K562 (cell line): ENCODE results near the gene ETS1. TPM values are rescaled to one million over a fixed set of nuclear protein-coding genes. Genes with fewer than 3 reads are reported as not detected.

Source experiments
- CBFB ChIP-seq: sonication (generic); formaldehyde crosslinking; IDR thresholded peaks from 2 replicates; pipeline ENCODE4 v1.4.0; 2020; ENCODE audit warnings: mild to moderate bottlenecking, missing genetic modification reagents
- EP300 ChIP-seq: IDR thresholded peaks from 2 replicates; pipeline ENCODE4 v1.6.1; 2012; ENCODE audit warnings: low read length, improper control_type of control experiment
- ETV1 ChIP-seq: fragments of 450-650 bp; conservative IDR thresholded peaks from 2 replicates; pipeline ENCODE4 v1.6.1; 2016; ENCODE audit warnings: missing genetic modification characterization, control low read depth, low read depth, missing compliant biosample characterization
- FOS ChIP-seq: IDR thresholded peaks from 3 replicates; pipeline ENCODE4 v1.6.1; 2011; ENCODE audit not compliant: insufficient read length; ENCODE audit errors: extremely low read depth
- MBD2 ChIP-seq: sonication (generic); IDR thresholded peaks from 2 replicates; pipeline ENCODE4 v1.6.1; 2016; ENCODE audit warnings: low read depth, borderline replicate concordance
- NCOR1 ChIP-seq: fragments of 450-650 bp; IDR thresholded peaks from 2 replicates; pipeline ENCODE4 v1.6.1; 2016; ENCODE audit warnings: mild to moderate bottlenecking, moderate library complexity
- NR2F6 ChIP-seq: fragments of 450-650 bp; formaldehyde crosslinking; IDR thresholded peaks from 2 replicates; pipeline ENCODE4 v1.4.0; 2020; ENCODE audit warnings: mild to moderate bottlenecking
- PCBP1 ChIP-seq: fragments of 200-400 bp; formaldehyde crosslinking; IDR thresholded peaks from 2 replicates; pipeline ENCODE4 v1.6.1; 2018; ENCODE audit warnings: mild to moderate bottlenecking, low read depth, low read length; ENCODE audit not compliant: poor library complexity, severe bottlenecking
- RAD21 ChIP-seq, 2 experiments: fragments of 250-450 bp in 1 of 2; fragments of 450-650 bp in 1 of 2; sonication (Bioruptor Pico) in 1 of 2; formaldehyde crosslinking in 1 of 2; IDR thresholded peaks in 1 of 2; conservative IDR thresholded peaks in 1 of 2; 2 replicates each; pipeline versions ENCODE4 v1.4.0 to v1.8.0; 2020 to 2022; ENCODE audit warnings: mild to moderate bottlenecking in 2 of 2, moderate library complexity in 1 of 2
- RFX1 ChIP-seq: fragments of 450-650 bp; IDR thresholded peaks from 2 replicates; pipeline ENCODE4 v1.6.1; 2016; ENCODE audit warnings: mild to moderate bottlenecking, moderate library complexity
- SP2 ChIP-seq: IDR thresholded peaks from 2 replicates; pipeline ENCODE4 v1.6.1; 2011; ENCODE audit warnings: mild to moderate bottlenecking, low read depth, low read length, moderate library complexity; ENCODE audit not compliant: poor library complexity, severe bottlenecking; ENCODE audit errors: extremely low read depth
- TEAD1 ChIP-seq, 2 experiments: fragments of 450-650 bp in 1 of 2; sonication (generic) in 1 of 2; formaldehyde crosslinking; IDR thresholded peaks; 2 replicates each; pipeline versions ENCODE4 v1.4.0 to v1.8.0; 2020 to 2022; ENCODE audit warnings: mild to moderate bottlenecking in 2 of 2, missing genetic modification reagents in 1 of 2
- TEAD4 ChIP-seq, 2 experiments: sonication (generic) in 1 of 2; formaldehyde crosslinking in 1 of 2; IDR thresholded peaks; 2 replicates each; pipeline versions ENCODE4 v1.6.1 to v1.8.0; 2012 to 2022; ENCODE audit warnings: borderline replicate concordance in 1 of 2, inconsistent platforms in 1 of 2, low read length in 1 of 2, mild to moderate bottlenecking in 1 of 2, missing genetic modification reagents in 1 of 2
- ZFP36 ChIP-seq: fragments of 150-350 bp; IDR thresholded peaks from 2 replicates; pipeline ENCODE4 v1.6.1; 2018; ENCODE audit warnings: low read length, low read depth; ENCODE audit not compliant: partially characterized antibody
- ZNF75A ChIP-seq: fragments of 450-650 bp; formaldehyde crosslinking; IDR thresholded peaks from 2 replicates; pipeline ENCODE4 v1.4.0; 2020; ENCODE audit warnings: mild to moderate bottlenecking
- ZSCAN32 ChIP-seq: fragments of 450-650 bp; formaldehyde crosslinking; IDR thresholded peaks from 2 replicates; pipeline ENCODE4 v1.4.0; 2020; ENCODE audit warnings: mild to moderate bottlenecking, moderate library complexity
- polyA plus RNA-seq, 8 experiments: library from polyadenylated mRNA; depleted of rRNA in 4 of 8; stranded (reverse) in 5 of 8; unstranded in 3 of 8; fragments of >200 nt; fragmentation: Nextera tagmentation in 2 of 8; fragmentation: Illumina TruSeq in 1 of 8; extraction: Ambion mirVana in 2 of 8; extraction: Trizol in 1 of 8; gene quantifications; 2 replicates each; pipeline versions ENCODE4 v1.2.1 to v1.2.3, GENCODE V29; 2011 to 2014; ENCODE audit warnings: inconsistent platforms in 1 of 8, missing spikeins in 1 of 8
- total RNA-seq, 7 experiments: library from RNA; depleted of rRNA in 6 of 7; stranded (reverse); fragments of >200 nt in 6 of 7; fragmentation: Illumina TruSeq in 2 of 7; extraction: Trizol in 2 of 7; gene quantifications; 2 replicates each; pipeline versions ENCODE4 v1.2.1 to v1.2.3, GENCODE V29; 2011 to 2021; ENCODE audit warnings: low replicate concordance in 1 of 7
- TF ChIP-seq, protein P1 (sequence below): sonication (generic); formaldehyde crosslinking; IDR thresholded peaks from 2 replicates; pipeline ENCODE4 v1.8.0; 2023; ENCODE audit warnings: mild to moderate bottlenecking, missing genetic modification reagents
- TF ChIP-seq, protein P2 (sequence below): fragments of 450-650 bp; formaldehyde crosslinking; IDR thresholded peaks from 2 replicates; pipeline ENCODE4 v1.4.0; 2022; ENCODE audit warnings: mild to moderate bottlenecking, moderate library complexity
- TF ChIP-seq, protein P3 (sequence below), 2 experiments: IDR thresholded peaks; 2 replicates each; pipeline ENCODE4 v1.6.1; 2012; ENCODE audit warnings: improper control_type of control experiment in 2 of 2, low read depth in 2 of 2, low read length in 2 of 2, borderline replicate concordance in 1 of 2
- TF ChIP-seq, protein P4 (sequence below): fragments of 450-650 bp; formaldehyde crosslinking; IDR thresholded peaks from 2 replicates; pipeline ENCODE4 v1.4.0; 2022; ENCODE audit warnings: missing genetic modification characterization
- TF ChIP-seq, protein P5 (sequence below), 2 experiments: fragments of 450-650 bp in 1 of 2; sonication (generic) in 1 of 2; formaldehyde crosslinking in 1 of 2; IDR thresholded peaks in 1 of 2; conservative IDR thresholded peaks in 1 of 2; 2 replicates each; pipeline versions ENCODE4 v1.6.1 to v1.8.1; 2016 to 2023; ENCODE audit warnings: mild to moderate bottlenecking in 2 of 2, moderate library complexity in 2 of 2, inconsistent platforms in 1 of 2, missing genetic modification reagents in 1 of 2

Gene ETS1
- total and polyA plus RNA-seq, 9 of the 15 experiments (the other 6 are each of a cell fraction or from before 2014, with no cell fraction given), result 0.04 to 1.4 (median 0.23) TPM

DNA sequence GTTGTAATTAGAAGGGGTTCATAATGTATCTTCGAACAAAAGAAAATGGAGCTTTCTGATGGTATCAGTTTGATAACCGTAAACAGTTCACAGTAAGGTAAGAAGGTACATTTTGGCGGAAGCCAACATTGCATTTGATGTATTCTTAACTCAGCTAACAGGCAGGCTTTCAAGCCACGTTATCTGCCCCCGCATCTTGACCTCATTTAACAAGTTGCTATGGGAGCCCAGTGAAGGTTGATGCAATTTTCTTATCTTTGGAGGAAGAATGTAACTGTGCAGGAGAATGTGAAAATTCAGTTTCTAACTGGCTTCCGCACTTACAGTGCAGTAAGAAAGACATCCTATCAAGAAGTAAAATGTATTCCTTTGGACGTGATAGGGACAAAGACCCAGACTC lies 110.6 kb downstream of the ETS1 start (continued):
- TF ChIP-seq, protein P1, sequence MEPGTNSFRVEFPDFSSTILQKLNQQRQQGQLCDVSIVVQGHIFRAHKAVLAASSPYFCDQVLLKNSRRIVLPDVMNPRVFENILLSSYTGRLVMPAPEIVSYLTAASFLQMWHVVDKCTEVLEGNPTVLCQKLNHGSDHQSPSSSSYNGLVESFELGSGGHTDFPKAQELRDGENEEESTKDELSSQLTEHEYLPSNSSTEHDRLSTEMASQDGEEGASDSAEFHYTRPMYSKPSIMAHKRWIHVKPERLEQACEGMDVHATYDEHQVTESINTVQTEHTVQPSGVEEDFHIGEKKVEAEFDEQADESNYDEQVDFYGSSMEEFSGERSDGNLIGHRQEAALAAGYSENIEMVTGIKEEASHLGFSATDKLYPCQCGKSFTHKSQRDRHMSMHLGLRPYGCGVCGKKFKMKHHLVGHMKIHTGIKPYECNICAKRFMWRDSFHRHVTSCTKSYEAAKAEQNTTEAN (CRISPR knock-in tag), result no peak
- no peak for TF ChIP-seq SP2
- TF ChIP-seq FOS, result no peak
- peak; percentile 73; the same call in 1 of the 2 replicates for TF ChIP-seq EP300
- no peak for TF ChIP-seq ETV1 (tag)
- TF ChIP-seq, protein P2, sequence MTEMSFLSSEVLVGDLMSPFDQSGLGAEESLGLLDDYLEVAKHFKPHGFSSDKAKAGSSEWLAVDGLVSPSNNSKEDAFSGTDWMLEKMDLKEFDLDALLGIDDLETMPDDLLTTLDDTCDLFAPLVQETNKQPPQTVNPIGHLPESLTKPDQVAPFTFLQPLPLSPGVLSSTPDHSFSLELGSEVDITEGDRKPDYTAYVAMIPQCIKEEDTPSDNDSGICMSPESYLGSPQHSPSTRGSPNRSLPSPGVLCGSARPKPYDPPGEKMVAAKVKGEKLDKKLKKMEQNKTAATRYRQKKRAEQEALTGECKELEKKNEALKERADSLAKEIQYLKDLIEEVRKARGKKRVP (CRISPR knock-in tag), result peak; percentile 94
- no peak for TF ChIP-seq ZFP36
- TF ChIP-seq MBD2, result no peak
- peak in 1 of 2 experiments; percentile 14; a peak in 1 of 4 replicates for TF ChIP-seq RAD21 (CRISPR knock-in tag; conservative IDR thresholded peaks at IDR 0.05 in 1 of 2, IDR thresholded peaks at IDR 0.05 in 1 of 2)
- TF ChIP-seq CBFB (CRISPR knock-in tag), result no peak
- TF ChIP-seq ZSCAN32, result 0 out of 2 replicates have a peak, but pooled peaks have one; percentile 7
- no peak for TF ChIP-seq ZNF75A (CRISPR knock-in tag)
- no peak for TF ChIP-seq PCBP1
- TF ChIP-seq, protein P3, sequence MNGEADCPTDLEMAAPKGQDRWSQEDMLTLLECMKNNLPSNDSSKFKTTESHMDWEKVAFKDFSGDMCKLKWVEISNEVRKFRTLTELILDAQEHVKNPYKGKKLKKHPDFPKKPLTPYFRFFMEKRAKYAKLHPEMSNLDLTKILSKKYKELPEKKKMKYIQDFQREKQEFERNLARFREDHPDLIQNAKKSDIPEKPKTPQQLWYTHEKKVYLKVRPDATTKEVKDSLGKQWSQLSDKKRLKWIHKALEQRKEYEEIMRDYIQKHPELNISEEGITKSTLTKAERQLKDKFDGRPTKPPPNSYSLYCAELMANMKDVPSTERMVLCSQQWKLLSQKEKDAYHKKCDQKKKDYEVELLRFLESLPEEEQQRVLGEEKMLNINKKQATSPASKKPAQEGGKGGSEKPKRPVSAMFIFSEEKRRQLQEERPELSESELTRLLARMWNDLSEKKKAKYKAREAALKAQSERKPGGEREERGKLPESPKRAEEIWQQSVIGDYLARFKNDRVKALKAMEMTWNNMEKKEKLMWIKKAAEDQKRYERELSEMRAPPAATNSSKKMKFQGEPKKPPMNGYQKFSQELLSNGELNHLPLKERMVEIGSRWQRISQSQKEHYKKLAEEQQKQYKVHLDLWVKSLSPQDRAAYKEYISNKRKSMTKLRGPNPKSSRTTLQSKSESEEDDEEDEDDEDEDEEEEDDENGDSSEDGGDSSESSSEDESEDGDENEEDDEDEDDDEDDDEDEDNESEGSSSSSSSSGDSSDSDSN (IDR thresholded peaks at IDR 0.05; ENCODE audit: borderline replicate concordance in 1 of 2, low read depth in 2 of 2, low read length in 2 of 2), result no peak
- TF ChIP-seq NCOR1, result no peak
- TF ChIP-seq RFX1, result peak; percentile 74
- TF ChIP-seq, protein P4, sequence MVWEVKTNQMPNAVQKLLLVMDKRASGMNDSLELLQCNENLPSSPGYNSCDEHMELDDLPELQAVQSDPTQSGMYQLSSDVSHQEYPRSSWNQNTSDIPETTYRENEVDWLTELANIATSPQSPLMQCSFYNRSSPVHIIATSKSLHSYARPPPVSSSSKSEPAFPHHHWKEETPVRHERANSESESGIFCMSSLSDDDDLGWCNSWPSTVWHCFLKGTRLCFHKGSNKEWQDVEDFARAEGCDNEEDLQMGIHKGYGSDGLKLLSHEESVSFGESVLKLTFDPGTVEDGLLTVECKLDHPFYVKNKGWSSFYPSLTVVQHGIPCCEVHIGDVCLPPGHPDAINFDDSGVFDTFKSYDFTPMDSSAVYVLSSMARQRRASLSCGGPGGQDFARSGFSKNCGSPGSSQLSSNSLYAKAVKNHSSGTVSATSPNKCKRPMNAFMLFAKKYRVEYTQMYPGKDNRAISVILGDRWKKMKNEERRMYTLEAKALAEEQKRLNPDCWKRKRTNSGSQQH (CRISPR knock-in tag), result no peak
- TF ChIP-seq TEAD1 (CRISPR knock-in tag; IDR thresholded peaks at IDR 0.05), result peak in 1 of 2 experiments; percentile 90; a peak in 2 of 4 replicates
- peak; percentile 84; the same call in 1 of the 2 replicates for TF ChIP-seq TEAD4 (IDR thresholded peaks at IDR 0.05; ENCODE audit: low read length)
- no peak for TF ChIP-seq TEAD4 (CRISPR knock-in tag; IDR thresholded peaks at IDR 0.05; ENCODE audit: borderline replicate concordance)
- TF ChIP-seq, protein P5, sequence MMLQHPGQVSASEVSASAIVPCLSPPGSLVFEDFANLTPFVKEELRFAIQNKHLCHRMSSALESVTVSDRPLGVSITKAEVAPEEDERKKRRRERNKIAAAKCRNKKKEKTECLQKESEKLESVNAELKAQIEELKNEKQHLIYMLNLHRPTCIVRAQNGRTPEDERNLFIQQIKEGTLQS (IDR thresholded peaks at IDR 0.05), result peak; percentile 66; the same call in 1 of the 2 replicates
- TF ChIP-seq, protein P5 (CRISPR knock-in tag; conservative IDR thresholded peaks at IDR 0.05), result no peak
- TF ChIP-seq NR2F6 (CRISPR knock-in tag), result no peak
